GM19395 (cell line): ENCODE results near the gene TBKBP1.
"Not testable (repeated sequence)": the region's sequence is repeated elsewhere in the genome, so short reads cannot be mapped to it uniquely, and the experiment has no call there.

Experiments used
- ATAC-seq: cut with Tn5 transposase; IDR thresholded peaks from one replicate; pipeline ENCODE4 v1.9.1; 2021; ENCODE audit warnings: mild to moderate bottlenecking, moderate library complexity; ENCODE audit not compliant: unreplicated experiment

The TBKBP1 gene

DNA sequence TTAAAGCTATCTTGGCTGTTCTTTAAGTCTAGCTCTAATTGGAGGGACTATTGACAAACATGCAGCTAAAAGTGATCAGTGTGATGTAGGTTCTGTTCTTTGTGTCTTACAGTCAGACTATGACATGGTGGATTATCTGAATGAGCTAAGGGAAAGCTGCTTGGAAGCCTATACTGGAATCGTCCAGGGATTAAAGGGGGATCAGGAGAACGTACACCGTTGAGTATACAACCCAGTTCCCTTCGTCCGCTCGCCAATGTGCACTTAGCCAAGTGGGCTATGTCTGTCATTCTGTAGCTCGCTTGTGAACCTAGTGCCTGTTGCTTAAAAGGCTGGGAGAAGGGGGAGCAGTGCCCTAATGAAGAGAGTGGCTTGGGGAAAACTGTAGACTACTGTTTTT, 15.8 kb upstream of the TBKBP1 start:
- ATAC-seq = no peak

DNA sequence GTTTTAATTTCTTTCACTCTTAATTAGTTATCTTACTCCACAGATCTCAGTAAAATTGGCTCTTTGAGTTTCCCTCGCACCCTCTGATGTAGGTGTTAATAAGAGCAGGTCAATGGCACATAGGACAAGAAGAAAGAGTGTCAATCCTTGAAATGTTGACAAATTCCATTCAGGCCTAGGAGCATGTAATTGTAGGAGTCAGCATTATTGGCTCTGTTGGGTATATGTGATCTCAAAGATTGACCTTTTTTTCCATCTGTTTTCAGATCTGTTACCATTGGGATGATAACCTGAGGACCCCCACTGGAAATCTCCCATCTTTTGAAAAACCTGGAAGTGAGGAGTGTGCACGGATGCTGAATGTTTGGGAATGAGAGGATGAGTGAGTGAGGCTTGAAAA, 11.8 kb upstream of the TBKBP1 start:
- ATAC-seq = no peak

DNA sequence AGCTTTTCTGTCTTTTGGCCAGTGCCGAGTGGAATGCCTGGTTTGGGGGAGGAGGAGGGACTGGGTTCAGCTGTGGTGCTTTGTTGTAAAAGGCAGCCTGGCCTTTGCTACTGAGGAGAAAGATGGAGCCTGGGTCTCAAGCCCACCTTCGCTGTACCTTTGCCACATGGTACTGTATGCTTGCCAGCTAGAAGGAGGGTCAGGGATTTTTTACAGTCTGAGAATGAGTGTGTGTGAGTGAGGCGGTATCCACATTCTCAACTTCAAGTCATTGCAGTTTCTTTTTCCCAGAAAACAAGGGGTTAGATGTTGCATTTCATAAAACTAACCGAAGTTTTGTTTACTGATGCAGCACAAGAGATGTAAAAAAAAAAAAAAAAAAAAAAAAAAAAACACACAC, 11.2 kb upstream of the TBKBP1 start:
- ATAC-seq = not testable (repeated sequence)

GRCh38 chr17:47684025-47684424, 9.9 kb upstream of the TBKBP1 start:
- no peak for ATAC-seq

DNA sequence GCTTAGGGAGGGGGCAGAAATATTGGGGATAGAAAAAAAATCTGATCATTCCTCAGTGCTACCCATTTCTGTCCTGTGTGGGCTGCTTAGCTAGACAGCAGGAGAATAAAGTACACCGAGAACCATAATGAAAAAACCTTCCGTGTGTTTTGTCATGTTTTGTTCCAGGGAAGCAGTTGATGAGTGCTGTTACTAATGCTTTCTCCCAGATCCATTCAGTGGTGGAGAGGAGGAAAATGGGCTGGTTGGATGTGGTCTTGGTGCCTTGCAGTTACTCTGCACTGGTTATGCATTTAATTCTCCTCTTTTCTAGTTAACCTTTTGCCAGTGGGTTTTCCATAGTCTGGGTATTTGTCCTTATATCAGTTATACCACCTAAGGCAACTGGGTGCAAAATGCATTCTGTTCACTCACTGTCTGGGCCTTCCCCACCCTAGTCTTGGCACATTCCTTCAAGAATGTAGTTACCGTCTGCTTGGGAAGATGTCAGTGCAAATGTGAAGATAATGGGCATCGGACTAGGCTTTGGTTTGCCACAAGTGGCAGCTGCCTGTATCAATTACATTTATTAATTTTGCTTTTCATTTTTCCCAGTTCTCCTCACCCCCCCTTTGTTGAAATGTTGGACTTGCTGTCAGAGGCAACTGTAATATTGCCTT, 9.3 kb upstream of the TBKBP1 start:
- no peak for ATAC-seq

GRCh38 chr17:47685556-47686275, 8.2 kb upstream of the TBKBP1 start:
- no peak for ATAC-seq

DNA sequence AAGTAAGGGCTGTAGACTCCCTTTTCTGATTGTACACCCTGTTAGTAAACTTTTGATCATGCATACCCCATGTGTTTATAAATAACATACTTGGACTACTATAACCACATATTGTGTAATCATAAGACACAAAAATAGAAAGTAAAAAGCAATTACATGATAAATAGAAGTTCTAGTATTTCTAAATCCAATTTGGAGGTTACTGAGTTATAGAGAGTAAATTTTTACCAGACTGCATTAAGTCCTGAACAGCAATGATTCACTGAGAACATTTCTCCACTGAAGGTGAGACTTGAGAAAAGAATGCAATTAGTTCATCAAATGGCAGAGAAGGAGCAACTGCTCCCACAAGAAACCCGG, 7.7 kb upstream of the TBKBP1 start:
- ATAC-seq = no peak

- ATAC-seq = no peak
These were observed 7.2 kb upstream of the TBKBP1 start for GRCh38 chr17:47686664-47687327.

- ATAC-seq = no peak
These were observed 6.7 kb upstream of the TBKBP1 start for GRCh38 chr17:47687328-47687690.

- no peak for ATAC-seq
These were observed 6.2 kb upstream of the TBKBP1 start for GRCh38 chr17:47687748-47688147.

DNA sequence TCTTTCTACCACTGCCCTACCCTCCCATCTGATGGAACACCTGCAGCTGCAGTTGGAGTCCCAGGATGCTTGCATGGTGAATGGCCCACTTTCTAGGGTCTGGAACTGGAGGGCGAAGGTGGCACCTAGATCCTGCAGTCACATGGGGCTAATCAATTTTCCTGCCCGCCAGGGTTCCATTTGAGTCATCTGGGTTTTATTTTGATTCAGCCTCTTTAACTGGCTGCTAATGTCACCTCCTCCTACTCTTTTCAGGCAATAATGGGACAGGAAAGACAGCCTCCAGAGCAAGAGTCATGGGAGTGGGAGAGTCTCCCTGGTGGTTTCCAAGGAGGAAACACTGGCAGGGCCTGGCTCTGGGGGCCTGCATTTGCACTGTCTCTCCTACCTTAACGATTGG, 3.8 kb upstream of the TBKBP1 start:
- ATAC-seq = no peak

DNA sequence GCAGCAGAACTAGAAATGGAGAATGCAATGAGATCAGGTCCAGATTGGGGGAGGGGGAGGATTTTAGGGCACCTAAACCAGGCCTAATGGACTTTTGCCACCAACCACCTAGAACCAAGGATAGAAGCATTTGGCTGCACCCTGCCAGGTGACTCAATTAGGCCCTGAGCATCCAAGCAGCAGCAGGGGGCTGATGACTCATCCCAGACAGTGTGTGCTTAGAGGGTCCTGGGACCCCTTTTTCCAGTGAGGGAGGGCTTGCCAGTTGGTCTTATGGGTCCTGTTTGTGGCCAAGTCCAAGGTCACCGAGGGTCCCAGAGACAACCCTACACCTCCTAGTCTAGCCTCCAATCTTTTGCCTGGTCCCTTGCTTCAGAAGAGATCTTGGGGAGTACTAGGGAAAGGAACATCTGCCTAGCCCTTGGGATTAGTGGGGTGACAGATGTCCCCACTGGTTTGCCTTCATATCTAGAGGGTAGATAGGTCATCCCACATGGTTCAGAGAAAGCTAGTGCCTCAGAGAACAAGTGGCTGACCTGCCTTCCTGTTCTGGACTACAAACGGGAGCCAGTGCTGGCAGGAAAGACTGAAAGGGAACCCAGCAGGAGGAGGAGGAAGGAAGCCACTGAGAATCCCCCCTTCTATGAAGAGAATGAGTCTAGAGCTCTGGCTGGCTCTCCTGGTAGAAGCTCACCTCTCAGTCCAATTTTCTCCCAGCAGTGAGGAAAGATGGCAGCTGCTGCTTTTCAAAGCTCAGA, 1.6 kb upstream of the TBKBP1 start:
- no peak for ATAC-seq

DNA sequence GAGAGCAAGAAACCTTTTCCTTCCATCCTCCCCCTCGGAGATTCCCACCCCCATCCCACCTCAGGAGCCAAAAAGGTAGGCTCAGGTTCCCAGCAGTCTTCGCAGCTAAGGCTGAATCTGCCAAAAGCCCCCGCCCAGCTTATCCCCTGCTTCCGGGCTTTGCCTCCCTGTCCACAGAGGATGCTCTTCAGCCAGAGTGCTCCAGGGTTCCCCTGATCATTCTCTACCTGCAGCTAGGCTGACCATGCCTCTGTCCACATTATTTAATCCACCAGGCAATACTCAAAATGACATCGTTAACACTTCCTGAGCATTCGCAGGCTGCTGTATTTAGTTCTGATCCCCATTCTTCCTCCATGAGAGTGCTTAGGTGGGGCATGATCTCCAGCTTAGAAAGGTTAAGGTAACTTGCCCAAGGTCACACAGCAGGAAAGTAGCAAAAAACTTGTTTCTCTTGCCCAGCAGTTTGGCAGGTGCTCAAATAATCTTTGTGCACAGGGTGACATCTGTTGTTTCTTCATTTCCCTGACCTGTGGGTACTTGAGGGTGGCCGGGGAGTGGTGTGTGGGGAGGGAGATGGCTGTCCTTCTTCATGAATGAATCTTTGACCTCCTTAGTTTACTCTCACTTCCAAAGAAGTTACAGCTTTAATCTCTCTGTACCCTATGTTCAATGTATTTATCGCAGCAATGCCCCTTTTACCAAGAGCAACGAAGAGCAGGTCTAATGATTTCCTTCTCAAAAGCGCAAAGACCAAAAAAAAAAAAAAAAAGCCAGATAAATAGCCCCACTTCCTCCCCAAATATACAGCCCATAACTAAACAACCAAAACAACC, 848 bp upstream of the TBKBP1 start:
- ATAC-seq = no peak

GRCh38 chr17:47694581-47695428, 844 bp downstream of the TBKBP1 start:
- ATAC-seq = no peak

- no peak for ATAC-seq
These were observed 1.7 kb downstream of the TBKBP1 start for GRCh38 chr17:47695429-47696376.

DNA sequence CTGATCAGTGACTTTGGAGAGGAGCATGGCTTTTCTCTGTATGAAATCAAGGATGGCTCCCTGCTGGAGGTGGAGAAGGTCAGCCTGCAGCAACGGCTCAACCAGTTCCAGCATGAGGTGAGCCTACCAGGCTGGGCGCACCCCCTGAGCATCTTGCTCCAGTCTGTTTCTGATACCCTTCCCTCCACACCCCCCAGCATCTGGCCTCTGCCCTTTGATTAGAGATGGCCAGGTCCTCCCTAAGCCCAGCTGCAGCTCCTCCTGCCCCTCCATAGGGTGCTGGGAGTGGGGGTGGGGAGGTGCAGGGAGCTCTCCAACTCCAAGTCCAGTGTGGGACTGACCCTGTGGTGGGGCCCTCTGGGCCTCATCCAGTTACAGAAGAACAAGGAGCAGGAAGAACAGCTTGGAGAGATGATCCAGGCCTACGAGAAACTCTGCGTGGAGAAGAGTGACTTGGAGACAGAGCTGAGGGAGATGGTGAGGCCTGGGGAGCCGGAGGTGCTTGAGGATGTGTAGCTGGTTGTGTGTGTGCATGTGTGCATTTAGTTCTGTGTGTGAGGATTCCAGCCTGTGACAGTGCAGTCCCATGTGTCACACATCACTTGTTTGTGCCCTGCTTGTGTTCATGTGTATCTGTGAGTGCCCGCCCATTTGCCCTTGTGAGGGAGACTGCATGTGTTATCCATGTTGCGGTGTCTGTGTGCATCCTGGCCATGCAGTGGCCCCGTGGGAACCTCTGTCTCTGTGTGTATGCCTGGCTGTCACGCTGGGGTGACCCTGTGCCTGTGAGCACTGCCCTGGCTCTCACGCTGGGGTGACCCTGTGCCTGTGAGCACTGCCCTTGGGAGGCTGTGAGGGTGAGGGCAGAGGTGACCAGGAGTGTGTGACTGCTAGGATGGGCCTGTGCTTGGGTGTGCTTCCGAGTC, 3.0 kb downstream of the TBKBP1 start:
- no peak for ATAC-seq

DNA sequence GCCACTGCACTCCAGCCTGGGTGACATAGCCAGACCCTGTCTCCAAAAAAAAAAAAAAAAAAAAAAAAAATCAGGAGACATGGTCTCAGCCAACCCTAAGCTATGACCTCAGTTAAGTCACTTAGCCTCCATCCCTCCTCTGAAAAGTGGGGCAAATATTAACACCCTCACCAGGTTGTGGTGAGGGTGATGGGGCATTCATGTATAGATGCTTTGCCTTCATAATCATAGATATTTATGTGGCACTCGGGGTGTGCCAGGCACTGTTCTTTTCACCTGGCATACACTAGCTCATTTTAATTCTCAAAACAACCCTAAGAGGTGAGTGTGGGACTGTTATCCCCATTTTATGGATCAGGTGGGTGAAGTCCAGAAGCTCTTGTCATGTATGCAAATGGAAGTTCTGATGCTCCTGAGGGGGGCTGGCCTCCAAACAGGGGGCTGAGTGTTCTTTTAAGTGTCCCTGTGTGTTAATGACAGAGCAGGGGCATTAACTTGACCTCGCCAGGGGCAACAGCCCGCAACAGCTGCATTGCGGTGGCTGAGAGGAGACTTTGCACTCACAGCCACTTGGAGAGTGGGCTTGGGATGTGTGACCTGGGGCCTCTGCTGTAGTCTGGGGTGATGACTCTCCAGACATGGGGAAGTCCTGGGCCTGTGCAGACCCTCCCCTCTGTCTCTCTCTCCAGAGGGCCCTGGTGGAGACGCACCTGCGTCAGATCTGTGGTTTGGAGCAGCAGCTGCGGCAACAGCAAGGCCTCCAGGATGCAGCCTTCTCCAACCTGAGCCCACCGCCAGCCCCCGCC, 4.1 kb downstream of the TBKBP1 start:
- no peak for ATAC-seq
